ENCODE results near the gene AP2A2. TPM values are rescaled to one million over a fixed set of nuclear protein-coding genes. Genes with fewer than 3 reads are reported as not detected.

The AP2A2 gene
- total RNA-seq, 1 experiment from 2014 or later = 70.6 TPM

DNA sequence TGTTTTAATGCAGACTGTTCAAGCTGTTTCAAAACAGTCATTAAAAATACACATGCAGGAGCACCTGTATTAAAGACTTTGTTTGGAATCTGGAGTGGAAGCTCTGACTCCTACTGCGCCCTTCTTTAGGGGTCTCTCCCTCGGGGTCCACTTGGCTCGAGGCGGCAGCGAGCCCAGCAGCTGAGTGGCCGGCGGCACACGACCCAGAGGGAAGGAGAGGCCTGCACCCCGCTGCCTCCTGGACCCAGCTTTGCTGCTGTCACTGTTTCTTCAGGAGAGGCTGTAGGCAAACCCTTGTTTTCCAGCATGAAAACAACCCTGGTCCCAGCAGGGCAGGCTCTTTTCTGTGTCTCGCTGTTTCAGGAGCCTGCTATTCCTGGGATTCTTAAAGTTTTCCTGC is 81.6 kb downstream of the AP2A2 start:
- Mint-ChIP-seq H3K4me1 (ENCODE audit: insufficient read depth, unreplicated experiment) (no peaks in the 10 kb centered on the region), H3K27ac (ENCODE audit: low read depth, unreplicated experiment) (no peak overlapping the region), H3K36me3 (ENCODE audit: insufficient read depth, unreplicated experiment) (peaks cover 55% of the 10 kb centered on the region), H3K4me3 (ENCODE audit: unreplicated experiment) (no peak overlapping the region), H3K27me3 (ENCODE audit: insufficient read depth, unreplicated experiment) (no peaks in the 10 kb centered on the region), H3K9me3 (ENCODE audit: unreplicated experiment) (no peaks in the 10 kb centered on the region)
- no peak for DNase-seq (ENCODE audit: unreplicated experiment)
- CTCF ChIA-PET = interaction anchor here (0.6 kb wide), 1 partner anchor 246 kb away, joined by 5 read pairs; no protein-coding TSS in a partner anchor
- TF ChIP-seq, protein P1, sequence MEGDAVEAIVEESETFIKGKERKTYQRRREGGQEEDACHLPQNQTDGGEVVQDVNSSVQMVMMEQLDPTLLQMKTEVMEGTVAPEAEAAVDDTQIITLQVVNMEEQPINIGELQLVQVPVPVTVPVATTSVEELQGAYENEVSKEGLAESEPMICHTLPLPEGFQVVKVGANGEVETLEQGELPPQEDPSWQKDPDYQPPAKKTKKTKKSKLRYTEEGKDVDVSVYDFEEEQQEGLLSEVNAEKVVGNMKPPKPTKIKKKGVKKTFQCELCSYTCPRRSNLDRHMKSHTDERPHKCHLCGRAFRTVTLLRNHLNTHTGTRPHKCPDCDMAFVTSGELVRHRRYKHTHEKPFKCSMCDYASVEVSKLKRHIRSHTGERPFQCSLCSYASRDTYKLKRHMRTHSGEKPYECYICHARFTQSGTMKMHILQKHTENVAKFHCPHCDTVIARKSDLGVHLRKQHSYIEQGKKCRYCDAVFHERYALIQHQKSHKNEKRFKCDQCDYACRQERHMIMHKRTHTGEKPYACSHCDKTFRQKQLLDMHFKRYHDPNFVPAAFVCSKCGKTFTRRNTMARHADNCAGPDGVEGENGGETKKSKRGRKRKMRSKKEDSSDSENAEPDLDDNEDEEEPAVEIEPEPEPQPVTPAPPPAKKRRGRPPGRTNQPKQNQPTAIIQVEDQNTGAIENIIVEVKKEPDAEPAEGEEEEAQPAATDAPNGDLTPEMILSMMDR (IDR thresholded peaks at IDR 0.05; ENCODE audit: unreplicated experiment) = no peak
- POLR2A ChIA-PET = no interaction called here
- BruUV-seq (replicated peaks) = no TSS peak
- intact Hi-C loops (cut with micrococcal nuclease) = no loop called here

DNA sequence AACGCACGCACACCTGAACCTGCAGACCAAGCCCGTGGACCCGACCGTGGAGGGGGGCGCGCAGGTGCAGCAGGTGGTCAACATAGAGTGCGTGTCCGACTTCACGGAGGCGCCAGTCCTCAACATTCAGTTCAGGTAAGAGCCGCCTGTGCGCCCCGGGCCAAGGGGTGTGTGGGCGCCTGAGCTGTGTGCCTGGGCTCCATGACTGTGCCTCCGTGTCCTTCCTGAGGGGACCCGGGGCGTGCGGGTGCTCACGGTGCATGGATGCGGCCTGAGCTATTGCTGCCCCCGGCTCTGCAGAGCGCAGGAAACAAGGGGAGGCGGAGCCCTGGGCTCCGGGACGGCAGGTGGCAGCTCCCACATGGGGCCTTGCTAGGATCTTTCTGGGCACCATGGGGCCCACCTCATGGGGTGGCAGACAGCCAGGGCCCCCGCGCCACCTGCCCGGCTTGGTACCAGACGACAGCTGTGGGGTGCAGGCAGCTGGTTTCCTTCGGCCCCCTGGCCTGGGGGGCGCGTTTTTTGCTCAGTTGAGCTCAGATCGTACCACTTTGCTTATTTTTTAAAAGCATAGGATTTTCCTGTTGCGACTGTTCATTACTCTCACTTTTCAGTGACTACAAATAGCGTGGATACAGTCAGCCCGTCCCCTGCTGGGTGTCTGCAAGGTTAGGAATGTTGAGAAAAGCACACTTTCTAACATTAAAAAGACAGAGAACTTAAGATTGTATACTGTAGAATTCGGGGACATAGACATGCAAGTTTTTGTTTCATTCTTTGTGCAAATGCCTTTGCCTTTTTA is 82.5 kb downstream of the AP2A2 start:
- intact Hi-C loops (cut with micrococcal nuclease) = no loop called here
- ChIA-PET CTCF (interaction anchor here (0.7 kb wide), 1 partner anchor 84 kb away, joined by 3 read pairs; no protein-coding TSS in a partner anchor), POLR2A (no interaction called here)
- peaks cover 55% of the 10 kb centered on the region for H3K36me3 Mint-ChIP-seq (ENCODE audit: insufficient read depth, unreplicated experiment)
- BruUV-seq (replicated peaks) = no TSS peak
- DNase-seq (ENCODE audit: unreplicated experiment) = no peak
- no peaks in the 10 kb centered on the region for H3K4me1 Mint-ChIP-seq (ENCODE audit: insufficient read depth, unreplicated experiment)
- TF ChIP-seq, protein P1 (IDR thresholded peaks at IDR 0.05; ENCODE audit: unreplicated experiment) = no peak
- no peak overlapping the region for H3K27ac Mint-ChIP-seq (ENCODE audit: low read depth, unreplicated experiment)
- no peaks in the 10 kb centered on the region for H3K9me3 Mint-ChIP-seq (ENCODE audit: unreplicated experiment)
- H3K27me3 Mint-ChIP-seq (ENCODE audit: insufficient read depth, unreplicated experiment) = no peaks in the 10 kb centered on the region
- no peak overlapping the region for H3K4me3 Mint-ChIP-seq (ENCODE audit: unreplicated experiment)

DNA sequence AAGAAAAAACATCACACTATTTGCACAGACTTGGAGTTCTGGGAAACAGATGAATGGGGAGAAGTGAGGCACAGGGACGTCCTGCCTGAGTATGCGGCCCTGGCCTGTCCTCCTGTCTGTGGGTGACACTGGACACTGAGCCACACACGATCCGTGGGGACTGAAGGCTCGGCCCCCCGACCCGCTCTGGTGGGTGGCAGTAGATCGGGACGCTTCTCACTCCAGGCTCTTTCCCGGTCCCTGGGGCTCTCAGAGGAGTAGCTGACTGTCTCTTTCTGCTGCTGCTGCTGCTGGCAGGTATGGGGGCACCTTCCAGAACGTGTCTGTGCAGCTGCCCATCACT is 83.1 kb downstream of the AP2A2 start:
- Mint-ChIP-seq H3K4me1 (ENCODE audit: insufficient read depth, unreplicated experiment) (no peaks in the 10 kb centered on the region), H3K36me3 (ENCODE audit: insufficient read depth, unreplicated experiment) (peaks cover 55% of the 10 kb centered on the region), H3K27ac (ENCODE audit: low read depth, unreplicated experiment) (no peak overlapping the region), H3K9me3 (ENCODE audit: unreplicated experiment) (no peaks in the 10 kb centered on the region), H3K4me3 (ENCODE audit: unreplicated experiment) (no peak overlapping the region), H3K27me3 (ENCODE audit: insufficient read depth, unreplicated experiment) (no peaks in the 10 kb centered on the region)
- DNase-seq (ENCODE audit: unreplicated experiment) = no peak
- TF ChIP-seq, protein P1 (IDR thresholded peaks at IDR 0.05; ENCODE audit: unreplicated experiment) = no peak
- POLR2A ChIA-PET = no interaction called here
- intact Hi-C loops (cut with micrococcal nuclease) = no loop called here
- no TSS peak for BruUV-seq (replicated peaks)
- CTCF ChIA-PET = interaction anchor here (0.7 kb wide), 1 partner anchor 16 kb away, joined by 3 read pairs; no protein-coding TSS in a partner anchor

DNA sequence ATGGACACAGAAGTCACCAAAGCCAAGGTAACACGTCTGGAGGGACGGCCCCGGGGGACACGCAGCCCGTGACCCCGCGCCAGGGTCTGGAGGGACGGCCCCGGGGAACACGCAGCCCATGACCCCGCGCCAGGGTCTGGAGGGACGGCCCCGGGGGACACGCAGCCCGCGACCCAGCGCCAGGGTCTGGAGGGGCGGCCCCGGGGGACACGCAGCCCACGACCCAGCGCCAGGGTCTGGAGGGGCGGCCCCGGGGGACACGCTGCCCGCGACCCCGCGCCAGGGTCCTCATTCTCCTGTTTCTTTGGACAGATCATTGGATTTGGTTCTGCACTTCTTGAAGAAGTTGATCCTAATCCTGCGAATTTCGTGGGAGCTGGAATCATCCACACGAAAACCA is 83.7 kb downstream of the AP2A2 start:
- intact Hi-C loops (cut with micrococcal nuclease) = no loop called here
- H3K27me3 Mint-ChIP-seq (ENCODE audit: insufficient read depth, unreplicated experiment) = no peaks in the 10 kb centered on the region
- DNase-seq (ENCODE audit: unreplicated experiment) = no peak
- ChIA-PET CTCF (interaction anchor here (0.7 kb wide), 1 partner anchor 17 kb away, joined by 3 read pairs; no protein-coding TSS in a partner anchor), POLR2A (no interaction called here)
- no TSS peak for BruUV-seq (replicated peaks)
- peaks cover 49% of the 10 kb centered on the region for H3K36me3 Mint-ChIP-seq (ENCODE audit: insufficient read depth, unreplicated experiment)
- no peaks in the 10 kb centered on the region for H3K9me3 Mint-ChIP-seq (ENCODE audit: unreplicated experiment)
- TF ChIP-seq, protein P1 (IDR thresholded peaks at IDR 0.05; ENCODE audit: unreplicated experiment) = no peak
- H3K4me1 Mint-ChIP-seq (ENCODE audit: insufficient read depth, unreplicated experiment) = no peaks in the 10 kb centered on the region
- H3K4me3 Mint-ChIP-seq (ENCODE audit: unreplicated experiment) = no peak overlapping the region
- H3K27ac Mint-ChIP-seq (ENCODE audit: low read depth, unreplicated experiment) = no peak overlapping the region
